ENCODE measurements around the gene PSMB5. TPM values are rescaled to one million over a fixed set of nuclear protein-coding genes. Genes with fewer than 3 reads are reported as not detected.

Gene PSMB5
- total and polyA plus RNA-seq, 9 of the 15 experiments (the other 6 are each of a cell fraction or from before 2014, with no cell fraction given) = 198 to 1,870 (median 269) TPM

GRCh38 chr14:22978981-22979671 is 55.6 kb downstream of the PSMB5 start (continued):
- TF ChIP-seq CUX1 (CRISPR knock-in tag; IDR thresholded peaks at IDR 0.05) (no peak), FOXK2 (conservative IDR thresholded peaks at IDR 0.05 in 1 of 2, IDR thresholded peaks at IDR 0.05 in 1 of 2; ENCODE audit: low read depth in 2 of 2) (no peak), HNRNPLL (IDR thresholded peaks at IDR 0.05; ENCODE audit: low read depth, low read length, poor library complexity, severe bottlenecking) (no peak), ZNF121 (CRISPR knock-in tag; conservative IDR thresholded peaks at IDR 0.05) (no peak), BCOR (IDR thresholded peaks at IDR 0.05) (no peak)
